ENCODE measurements around the gene ZNF836. TPM values are rescaled to one million over a fixed set of nuclear protein-coding genes. Genes with fewer than 3 reads are reported as not detected.

ZNF836 gene
- total RNA-seq, 4 donors from 2014 or later: 15.3 to 35.3 (median 24.7) TPM

DNA sequence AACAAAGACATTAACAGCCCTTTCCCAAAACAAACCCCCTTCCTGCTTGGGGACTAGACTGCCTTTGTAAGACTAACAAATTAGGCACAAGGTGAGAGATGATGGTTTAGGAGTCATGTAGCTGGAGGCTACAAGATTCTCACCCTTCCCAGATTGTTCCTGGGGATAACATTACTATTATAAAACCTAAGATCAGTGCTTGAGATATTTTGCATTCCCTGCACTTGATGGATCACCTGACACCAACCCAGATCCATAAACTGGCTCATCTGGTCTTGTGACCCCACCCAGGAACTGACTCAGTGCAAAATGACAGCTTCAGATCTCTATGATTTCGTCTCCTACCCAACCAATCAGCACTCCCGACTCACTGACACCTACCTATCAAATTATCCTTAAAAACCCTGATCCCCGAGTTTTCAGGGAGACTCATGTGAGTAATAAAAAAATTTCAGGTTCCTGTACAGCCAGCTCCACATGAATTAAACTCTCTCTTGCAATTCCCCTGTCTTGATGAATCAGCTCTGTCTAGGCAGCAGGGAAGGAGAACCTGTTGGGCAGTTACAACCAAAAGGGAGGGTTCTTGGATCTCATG lies 29.3 kb downstream of the ZNF836 start:
- peak in 1 of 2 donors; percentile 34 for DNase-seq (ENCODE audit: low spot score in 2 of 2)
- H3K4me3 ChIP-seq (ENCODE audit: low read depth, poor library complexity, severe bottlenecking): no peak overlapping the region
- intact Hi-C loops (cut with DNase I; ENCODE audit: low total_unique reads): no loop called here
- no peak for TF ChIP-seq POLR2A (IDR thresholded peaks at IDR 0.05)
- TF ChIP-seq, protein P1, sequence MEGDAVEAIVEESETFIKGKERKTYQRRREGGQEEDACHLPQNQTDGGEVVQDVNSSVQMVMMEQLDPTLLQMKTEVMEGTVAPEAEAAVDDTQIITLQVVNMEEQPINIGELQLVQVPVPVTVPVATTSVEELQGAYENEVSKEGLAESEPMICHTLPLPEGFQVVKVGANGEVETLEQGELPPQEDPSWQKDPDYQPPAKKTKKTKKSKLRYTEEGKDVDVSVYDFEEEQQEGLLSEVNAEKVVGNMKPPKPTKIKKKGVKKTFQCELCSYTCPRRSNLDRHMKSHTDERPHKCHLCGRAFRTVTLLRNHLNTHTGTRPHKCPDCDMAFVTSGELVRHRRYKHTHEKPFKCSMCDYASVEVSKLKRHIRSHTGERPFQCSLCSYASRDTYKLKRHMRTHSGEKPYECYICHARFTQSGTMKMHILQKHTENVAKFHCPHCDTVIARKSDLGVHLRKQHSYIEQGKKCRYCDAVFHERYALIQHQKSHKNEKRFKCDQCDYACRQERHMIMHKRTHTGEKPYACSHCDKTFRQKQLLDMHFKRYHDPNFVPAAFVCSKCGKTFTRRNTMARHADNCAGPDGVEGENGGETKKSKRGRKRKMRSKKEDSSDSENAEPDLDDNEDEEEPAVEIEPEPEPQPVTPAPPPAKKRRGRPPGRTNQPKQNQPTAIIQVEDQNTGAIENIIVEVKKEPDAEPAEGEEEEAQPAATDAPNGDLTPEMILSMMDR (IDR thresholded peaks at IDR 0.05): no peak
- 54 to 62% methylated on average over 3 of the region's 3 CpGs for WGBS, 2 donors

DNA sequence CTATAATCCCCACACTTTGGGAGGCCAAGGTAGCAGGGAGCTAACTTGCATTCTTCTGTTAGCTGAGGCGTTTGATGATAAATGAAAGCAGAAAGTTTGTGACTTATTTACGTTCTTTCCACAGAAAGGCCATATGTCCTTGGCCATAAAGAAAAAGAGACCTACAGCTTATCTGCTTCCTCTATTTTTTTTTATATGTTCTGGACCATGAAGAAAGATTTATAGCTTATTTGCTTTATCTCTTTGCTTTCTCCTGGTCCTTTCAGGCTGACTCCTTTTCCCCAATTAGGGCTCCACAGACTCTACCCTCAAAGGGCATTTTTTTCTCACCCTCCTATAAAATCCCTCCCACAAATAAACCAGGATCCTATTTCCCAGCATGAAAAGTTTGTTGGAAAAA lies 30.2 kb downstream of the ZNF836 start:
- no peak for TF ChIP-seq POLR2A (IDR thresholded peaks at IDR 0.05)
- TF ChIP-seq, protein P1 (IDR thresholded peaks at IDR 0.05): no peak
- intact Hi-C loops (cut with DNase I; ENCODE audit: low total_unique reads): no loop called here
- 78 to 81% methylated on average over 2 of the region's 2 CpGs for WGBS, 2 donors
- no peak for DNase-seq (ENCODE audit: low spot score in 2 of 2)
- no peak overlapping the region for H3K4me3 ChIP-seq (ENCODE audit: low read depth, poor library complexity, severe bottlenecking)

DNA sequence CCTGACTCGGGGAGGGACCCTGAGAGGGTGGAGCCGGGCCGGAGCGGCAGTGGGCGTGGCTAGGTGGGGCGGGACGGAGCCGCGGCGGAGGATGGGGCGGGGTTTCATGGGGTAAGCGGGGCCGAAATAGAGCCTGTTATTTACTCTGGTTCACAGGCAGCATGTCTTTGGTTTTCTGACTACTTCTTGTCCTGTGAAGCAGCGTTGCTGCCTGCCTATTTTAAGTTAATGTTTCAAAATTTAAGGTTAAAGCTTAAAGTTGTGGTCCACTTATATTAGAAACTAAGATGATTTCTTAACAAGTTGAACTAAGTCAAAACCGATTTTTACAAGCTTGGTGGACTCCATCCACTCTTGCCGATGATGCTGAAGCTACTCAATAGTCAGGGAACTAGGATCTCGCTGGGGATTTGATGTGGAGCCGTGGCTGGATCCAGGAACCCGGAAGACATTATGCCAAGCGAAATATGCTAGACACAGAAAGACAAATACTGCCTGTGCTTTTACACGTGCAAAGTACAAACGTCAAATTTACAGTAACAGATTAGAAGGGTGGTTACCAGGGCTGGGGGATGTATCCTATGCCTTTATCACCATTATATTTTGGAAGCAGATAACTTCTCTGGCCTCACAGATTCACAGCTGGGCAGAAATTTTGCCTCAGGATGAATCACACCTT lies 31.2 kb downstream of the ZNF836 start:
- no peak overlapping the region for H3K4me3 ChIP-seq (ENCODE audit: low read depth, poor library complexity, severe bottlenecking)
- TF ChIP-seq POLR2A (IDR thresholded peaks at IDR 0.05): no peak
- TF ChIP-seq, protein P1 (IDR thresholded peaks at IDR 0.05): no peak
- peak in 1 of 2 donors; percentile 100 for DNase-seq (ENCODE audit: low spot score in 2 of 2)
- intact Hi-C loops (cut with DNase I; ENCODE audit: low total_unique reads): no loop called here
- 12 to 13% methylated on average over 18 to 22 of the region's 22 CpGs for WGBS, 2 donors

DNA sequence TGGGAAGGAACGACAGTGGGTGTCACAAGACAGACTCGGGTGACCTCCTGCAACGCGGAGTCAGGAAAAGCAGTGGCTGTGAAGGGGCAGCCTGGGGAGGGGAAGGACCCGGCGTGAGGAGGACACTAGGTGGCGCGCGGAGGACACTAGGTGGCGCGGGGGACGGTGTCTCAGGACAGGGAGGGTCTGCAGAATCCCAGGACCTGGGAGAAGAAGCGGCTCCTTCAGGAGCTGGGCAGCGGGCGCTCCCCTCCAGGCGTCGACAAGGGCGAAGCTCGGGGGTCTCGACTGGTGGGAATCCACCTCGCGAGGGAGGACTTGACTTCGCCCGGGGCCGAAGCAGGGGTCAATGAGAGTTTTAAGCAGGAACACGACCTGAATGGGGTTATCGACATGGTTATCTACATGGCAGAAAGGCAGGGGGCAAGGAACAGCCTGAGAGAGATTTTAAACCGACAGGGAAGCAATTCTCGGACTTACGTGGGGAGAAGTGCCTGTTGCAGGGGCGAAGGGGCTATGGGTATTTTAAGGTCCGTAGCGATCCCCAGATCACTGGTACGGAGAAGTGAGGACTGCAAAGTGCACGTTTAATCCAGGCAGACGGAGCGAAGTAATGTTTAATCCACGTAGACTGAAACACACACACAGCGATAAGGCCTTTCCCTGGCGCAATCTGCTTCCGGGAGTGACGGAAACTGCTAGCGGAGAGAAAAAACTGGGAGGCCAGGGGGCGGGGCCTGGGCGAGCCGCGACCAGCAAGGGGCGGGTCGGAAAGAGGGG lies 32.0 kb downstream of the ZNF836 start, which contains the start of gene ZNF616:
Gene ZNF616, minus strand, starts transcription at position 687 of the 780 bp plus-strand sequence. CDS start 9,426 bp downstream, outside the sequence.
- 0 to 1% methylated on average over 48 to 49 of the region's 49 CpGs for WGBS, 2 donors
- peak in 1 of 2 donors; percentile 39 for TF ChIP-seq POLR2A (IDR thresholded peaks at IDR 0.05)
- TF ChIP-seq, protein P1 (IDR thresholded peaks at IDR 0.05): peak in 1 of 3 donors; percentile 32
- DNase-seq (ENCODE audit: low spot score in 2 of 2): peak; percentile 96 to 97
- peak within 1 kb of the TSS; percentile 89 for H3K4me3 ChIP-seq (ENCODE audit: low read depth, poor library complexity, severe bottlenecking)
- intact Hi-C loops (cut with DNase I; ENCODE audit: low total_unique reads): loop anchor here (5.0 kb wide), 1 partner anchor 53 kb away; the partner anchor contains the start of gene PPP2R1A

DNA sequence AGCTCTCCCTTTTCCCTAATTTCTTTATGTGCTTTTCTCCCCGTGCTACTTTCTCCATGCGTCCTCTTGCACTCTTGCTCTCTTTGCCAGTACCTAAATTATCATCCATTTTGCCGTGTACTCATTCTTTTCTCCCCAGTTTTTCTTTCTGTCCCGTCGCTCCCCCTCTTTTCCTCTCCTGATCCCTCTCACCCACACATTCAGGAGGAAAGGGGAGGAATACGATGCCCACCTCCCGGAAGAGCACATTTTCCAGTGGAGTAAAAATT lies 32.5 kb downstream of the ZNF836 start:
- TF ChIP-seq, protein P1 (IDR thresholded peaks at IDR 0.05): no peak
- TF ChIP-seq POLR2A (IDR thresholded peaks at IDR 0.05): no peak
- intact Hi-C loops (cut with DNase I; ENCODE audit: low total_unique reads): loop anchor here (5.0 kb wide), 1 partner anchor 53 kb away; the partner anchor contains the start of gene PPP2R1A
- peak overlapping the region; percentile 89 for H3K4me3 ChIP-seq (ENCODE audit: low read depth, poor library complexity, severe bottlenecking)
- 0% methylated on average over 7 of the region's 7 CpGs for WGBS, 2 donors
- DNase-seq (ENCODE audit: low spot score in 2 of 2): no peak
